GM12878 (cell line): ENCODE results near the gene ETFRF1.

Experiments used
- ATF2 ChIP-seq: IDR thresholded peaks from 2 replicates; pipeline ENCODE4 v1.6.1; 2012; ENCODE audit warnings: low read length, inconsistent platforms
- CTCF ChIP-seq, 3 experiments: IDR thresholded peaks in 2 of 3; conservative IDR thresholded peaks in 1 of 3; 2 replicates each; pipeline ENCODE4 v1.5.1; 2011; ENCODE audit warnings: low read depth in 3 of 3, low read length in 3 of 3, mild to moderate bottlenecking in 3 of 3, control low read depth in 2 of 3, moderate library complexity in 2 of 3, inconsistent platforms in 1 of 3, mixed read lengths in 1 of 3; ENCODE audit not compliant: control insufficient read depth in 2 of 3, insufficient read depth in 1 of 3; ENCODE audit errors: extremely low read depth in 1 of 3
- ELK1 ChIP-seq: IDR thresholded peaks from 2 replicates; pipeline ENCODE4 v1.6.1; 2012; ENCODE audit warnings: low read depth, low read length, improper control_type of control experiment
- JUND ChIP-seq: IDR thresholded peaks from 2 replicates; pipeline ENCODE4 v1.6.1; 2012; ENCODE audit warnings: low read depth, mild to moderate bottlenecking, low read length, improper control_type of control experiment, moderate library complexity
- PBX3 ChIP-seq: IDR thresholded peaks from 2 replicates; pipeline ENCODE4 v1.6.1; 2011; ENCODE audit warnings: mild to moderate bottlenecking, low read depth, low read length, moderate library complexity; ENCODE audit not compliant: insufficient replicate concordance
- POLR2A ChIP-seq: IDR thresholded peaks from 2 replicates; pipeline ENCODE4 v1.6.1; 2011; ENCODE audit warnings: low read depth, mild to moderate bottlenecking, low read length
- SMARCA5 ChIP-seq: fragments of 450-650 bp; IDR thresholded peaks from 2 replicates; pipeline ENCODE4 v1.6.1; 2017; ENCODE audit warnings: mild to moderate bottlenecking

- TF ChIP-seq JUND = no peak
- TF ChIP-seq POLR2A = no peak
- no peak for TF ChIP-seq CTCF (IDR thresholded peaks at IDR 0.05 in 2 of 3, conservative IDR thresholded peaks at IDR 0.05 in 1 of 3; ENCODE audit: control insufficient read depth in 2 of 3, extremely low read depth in 1 of 3, insufficient read depth in 1 of 3, low read depth in 3 of 3, low read length in 3 of 3)
- TF ChIP-seq PBX3 = no peak
- no peak for TF ChIP-seq ATF2
- no peak for TF ChIP-seq ELK1
- TF ChIP-seq SMARCA5 = no peak
Observed at GRCh38 chr12:25245491-25245890, 50.5 kb downstream of the ETFRF1 start.
